Bronchial epithelial cell (primary cell): Measurements from ENCODE around the gene MORF4L2. TPM values are rescaled to one million over a fixed set of nuclear protein-coding genes. Genes with fewer than 3 reads are reported as not detected.
A peak's percentile ranks its signal among the peaks of the same experiment; 100 is the strongest.
"Not testable (repeated sequence)": the region's sequence is repeated elsewhere in the genome, so short reads cannot be mapped to it uniquely, and the experiment has no call there.

Experiments
- DNase-seq: peaks from one replicate; pipeline ENCODE4 v3.0.0-alpha.2; 2010; ENCODE audit warnings: low read depth
- FAIRE-seq: peaks from 2 replicates; lab custom pipeline; 2011; peaks lifted over from hg19 to GRCh38; lab: Jason Lieb, UNC
- H3K27me3 ChIP-seq: 2 replicates; pipeline ENCODE4 v1.5.1; 2011; ENCODE audit warnings: low read length; ENCODE audit not compliant: control insufficient read depth, insufficient read depth
- H3K36me3 ChIP-seq: 2 replicates; pipeline ENCODE4 v1.5.1; 2011; ENCODE audit warnings: low read length; ENCODE audit not compliant: control insufficient read depth, insufficient read depth
- H3K4me3 ChIP-seq: 2 replicates; pipeline ENCODE4 v1.5.1; 2011; ENCODE audit warnings: mild to moderate bottlenecking, low read depth, low read length, control low read depth
- total RNA-seq: library from RNA; depleted of rRNA; stranded (reverse); fragments of >200 nt; gene quantifications from 2 replicates; pipeline ENCODE4 v1.2.1, GENCODE V29; 2014
- TF ChIP-seq, protein P1 (sequence below): IDR thresholded peaks from 2 replicates; pipeline ENCODE4 v1.5.1; 2011; ENCODE audit warnings: mild to moderate bottlenecking, moderate library complexity, low read length, control low read depth, inconsistent platforms; ENCODE audit not compliant: insufficient read depth, severe bottlenecking

Gene MORF4L2
- total RNA-seq, 1 donor from 2014 or later: 422 TPM

DNA sequence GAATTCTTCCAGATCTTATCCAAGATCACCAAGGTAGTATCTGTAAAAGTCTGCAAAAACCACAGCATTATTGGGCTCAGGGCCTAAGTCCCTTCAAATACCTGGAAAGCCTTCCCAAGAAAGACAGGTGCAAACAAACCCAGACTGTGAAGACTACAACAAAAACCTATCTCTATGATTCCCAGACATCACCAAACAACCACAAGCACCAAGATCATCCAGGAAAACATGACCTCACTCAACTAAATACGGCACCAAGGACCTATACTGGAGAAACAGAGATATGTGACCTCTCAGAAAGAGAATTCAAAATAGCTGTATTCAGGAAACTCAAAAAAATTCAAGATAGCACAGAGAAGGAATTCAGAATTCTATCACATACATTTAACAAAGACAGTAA is 42.4 kb downstream of the MORF4L2 start:
- no peaks in the 10 kb centered on the region for H3K27me3 ChIP-seq
- DNase-seq: no peak
- no peak for FAIRE-seq
- no peak overlapping the region for H3K4me3 ChIP-seq
- H3K36me3 ChIP-seq: no peaks in the 10 kb centered on the region
- TF ChIP-seq, protein P1, sequence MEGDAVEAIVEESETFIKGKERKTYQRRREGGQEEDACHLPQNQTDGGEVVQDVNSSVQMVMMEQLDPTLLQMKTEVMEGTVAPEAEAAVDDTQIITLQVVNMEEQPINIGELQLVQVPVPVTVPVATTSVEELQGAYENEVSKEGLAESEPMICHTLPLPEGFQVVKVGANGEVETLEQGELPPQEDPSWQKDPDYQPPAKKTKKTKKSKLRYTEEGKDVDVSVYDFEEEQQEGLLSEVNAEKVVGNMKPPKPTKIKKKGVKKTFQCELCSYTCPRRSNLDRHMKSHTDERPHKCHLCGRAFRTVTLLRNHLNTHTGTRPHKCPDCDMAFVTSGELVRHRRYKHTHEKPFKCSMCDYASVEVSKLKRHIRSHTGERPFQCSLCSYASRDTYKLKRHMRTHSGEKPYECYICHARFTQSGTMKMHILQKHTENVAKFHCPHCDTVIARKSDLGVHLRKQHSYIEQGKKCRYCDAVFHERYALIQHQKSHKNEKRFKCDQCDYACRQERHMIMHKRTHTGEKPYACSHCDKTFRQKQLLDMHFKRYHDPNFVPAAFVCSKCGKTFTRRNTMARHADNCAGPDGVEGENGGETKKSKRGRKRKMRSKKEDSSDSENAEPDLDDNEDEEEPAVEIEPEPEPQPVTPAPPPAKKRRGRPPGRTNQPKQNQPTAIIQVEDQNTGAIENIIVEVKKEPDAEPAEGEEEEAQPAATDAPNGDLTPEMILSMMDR: no peak

DNA sequence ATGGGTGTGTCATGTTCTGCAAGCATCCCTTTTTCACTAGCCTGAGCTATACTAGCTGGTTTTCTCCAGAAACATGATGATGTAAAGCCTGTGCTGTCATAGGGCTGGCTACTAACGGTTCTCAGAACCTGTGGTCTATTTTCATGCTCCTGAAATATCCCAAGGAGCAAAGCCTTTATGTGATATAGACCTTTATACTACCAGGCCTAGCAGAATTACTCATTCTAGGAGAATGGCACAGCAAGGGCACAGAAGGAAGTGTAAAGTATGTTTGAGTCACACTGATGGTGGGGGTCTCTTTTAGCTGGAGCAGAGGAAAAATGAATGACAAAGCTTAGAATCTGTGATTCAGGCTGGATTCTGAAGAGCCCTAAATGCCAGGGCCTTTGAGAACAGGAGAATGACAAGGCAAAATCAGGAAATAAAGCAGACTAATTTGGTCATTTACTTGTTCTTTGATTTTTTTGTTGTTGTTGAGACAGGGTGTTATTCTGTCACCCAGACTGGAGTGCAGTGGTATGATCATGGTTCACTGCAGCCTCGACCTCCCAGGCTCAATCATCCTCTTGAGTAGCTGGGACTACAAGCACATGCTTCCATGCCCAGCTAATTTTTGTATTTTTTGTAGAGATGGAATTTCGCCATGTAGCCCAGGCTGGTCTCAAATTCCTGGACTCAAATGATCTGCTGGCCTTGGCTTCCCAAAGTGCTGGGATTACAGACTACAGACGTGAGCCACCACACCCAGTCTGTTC is 45.9 kb downstream of the MORF4L2 start:
- no peak overlapping the region for H3K4me3 ChIP-seq

DNA sequence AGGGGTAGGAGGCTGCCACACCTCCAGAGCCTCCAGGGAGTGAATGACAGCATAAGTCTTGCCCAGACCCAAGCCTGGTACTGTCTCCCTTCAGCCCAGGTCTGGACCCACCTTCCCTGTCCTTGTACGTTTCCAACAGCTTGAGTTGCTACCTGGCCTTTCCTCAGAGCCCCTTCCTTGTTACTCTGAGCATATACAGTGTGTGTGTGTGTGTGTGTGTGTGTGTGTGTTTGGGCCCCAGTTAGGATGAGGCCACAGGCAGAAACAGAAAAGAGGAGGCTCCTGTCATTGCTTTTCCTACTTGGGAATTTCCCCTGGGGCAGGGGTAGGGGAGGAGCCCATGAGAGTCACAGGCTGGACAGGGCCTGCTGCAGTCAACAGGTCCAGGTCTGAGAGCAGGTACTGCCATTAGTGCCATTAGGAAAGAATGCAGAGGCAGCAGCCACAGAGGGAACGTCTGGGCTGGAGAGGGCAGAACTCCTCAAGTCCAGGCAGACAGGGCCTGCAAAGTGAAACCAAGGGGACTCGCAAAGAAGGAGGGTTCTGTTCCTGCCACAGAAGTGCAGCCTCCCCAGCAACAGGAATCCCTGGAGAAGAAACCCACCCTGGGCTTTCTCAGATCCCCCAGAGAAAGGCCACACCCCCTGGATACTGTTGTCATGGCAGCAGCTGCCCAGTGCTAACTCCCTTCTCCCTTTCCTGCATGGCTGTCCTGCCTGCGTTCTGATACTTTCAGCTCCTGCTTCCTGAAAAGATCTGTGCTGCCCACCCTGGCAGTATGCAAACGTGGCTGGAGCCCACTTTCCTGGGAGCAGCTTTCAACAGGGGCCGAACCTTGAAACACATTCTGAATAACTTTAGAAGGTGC is 47.8 kb downstream of the MORF4L2 start:
- not testable (repeated sequence) for DNase-seq, H3K27me3 ChIP-seq, H3K4me3 ChIP-seq, H3K36me3 ChIP-seq
- FAIRE-seq: peak; percentile 99

More for the DNA sequence above, 45.9 kb downstream of the MORF4L2 start:
- no peaks in the 10 kb centered on the region for H3K27me3 ChIP-seq
- peak; percentile 40 for DNase-seq
- FAIRE-seq: no peak
- TF ChIP-seq, protein P1: no peak
- H3K36me3 ChIP-seq: no peaks in the 10 kb centered on the region

DNA sequence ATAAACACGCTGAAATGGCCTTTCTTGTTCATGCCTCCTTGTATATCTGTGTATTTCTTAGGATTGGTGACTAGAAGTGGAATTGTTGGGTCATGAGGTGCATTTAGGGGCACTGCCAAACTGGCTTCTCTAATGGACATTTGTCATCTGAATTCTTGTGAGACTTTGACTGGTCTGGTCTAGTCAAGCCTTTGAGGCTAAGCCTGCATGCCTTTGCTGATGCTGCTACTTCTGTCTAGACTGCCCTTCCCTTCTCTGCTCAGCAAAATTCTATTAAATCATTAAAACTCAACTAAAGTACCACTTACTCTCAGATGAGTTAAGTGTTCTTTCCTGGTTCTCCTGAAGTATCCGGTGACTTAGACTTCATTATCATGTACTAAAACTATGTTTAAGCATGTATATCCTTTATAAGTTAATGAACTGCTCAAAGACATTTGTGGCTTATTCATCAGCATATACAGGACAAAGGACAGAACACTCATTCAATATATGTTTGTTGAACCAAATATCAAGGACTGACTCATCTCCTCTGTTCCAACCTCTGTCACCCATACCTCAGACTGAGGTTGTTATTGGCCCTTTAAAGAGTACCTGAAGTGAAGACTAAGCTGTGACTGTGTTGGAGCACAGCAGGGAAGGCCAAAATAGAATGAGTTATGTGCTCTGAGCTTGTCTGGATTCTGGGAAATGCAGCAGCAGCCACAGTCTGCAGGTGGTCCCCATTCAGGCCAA is 48.7 kb downstream of the MORF4L2 start:
- H3K4me3 ChIP-seq: no peak overlapping the region
- DNase-seq: peak; percentile 79
- no peak for FAIRE-seq
- no peaks in the 10 kb centered on the region for H3K27me3 ChIP-seq
- no peaks in the 10 kb centered on the region for H3K36me3 ChIP-seq
- TF ChIP-seq, protein P1: no peak

DNA sequence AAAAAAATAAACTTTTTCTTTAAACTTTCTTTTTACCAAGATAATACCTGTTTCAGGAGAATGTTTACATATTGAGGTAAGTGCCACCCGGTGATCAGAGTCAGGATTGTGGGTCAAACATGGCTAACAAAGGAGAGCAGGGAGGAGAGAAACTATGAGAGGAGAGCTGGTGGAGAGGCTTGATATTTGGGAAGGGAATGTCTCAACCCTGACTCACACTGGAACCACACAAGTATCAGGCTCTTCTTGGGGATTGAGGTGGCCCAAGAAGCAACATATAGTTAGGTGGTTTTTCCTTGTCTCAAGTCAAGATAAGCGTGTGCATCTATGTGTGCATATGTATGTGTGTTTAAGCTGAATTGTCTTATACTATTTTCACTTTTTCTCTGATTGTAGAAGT is 51.1 kb downstream of the MORF4L2 start:
- H3K4me3 ChIP-seq: no peak overlapping the region
- no peak for FAIRE-seq
- peak; percentile 45 for DNase-seq
- TF ChIP-seq, protein P1: no peak
- no peaks in the 10 kb centered on the region for H3K36me3 ChIP-seq
- H3K27me3 ChIP-seq: no peaks in the 10 kb centered on the region
